Hepatocyte (in vitro differentiated cells): ENCODE data around the gene BPIFA2. TPM values are rescaled to one million over a fixed set of nuclear protein-coding genes. Genes with fewer than 3 reads are reported as not detected.

ENCODE experiments used
- DNase-seq: peaks from one replicate; pipeline ENCODE4 v3.0.0-alpha.2; 2016; ENCODE audit warnings: low spot score
- H2AFZ ChIP-seq: fragments of 200-600 bp; sonication (generic); 2 replicates; pipeline ENCODE4 v1.6.0; 2016; ENCODE audit warnings: antibody characterized with exemption, mild to moderate bottlenecking
- H3K27ac ChIP-seq: fragments of 200-600 bp; sonication (generic); 2 replicates; pipeline ENCODE4 v1.5.1; 2016; ENCODE audit warnings: mild to moderate bottlenecking
- H3K27me3 ChIP-seq: fragments of 200-600 bp; sonication (generic); 2 replicates; pipeline ENCODE4 v1.6.1; 2016
- H3K36me3 ChIP-seq: fragments of 200-600 bp; sonication (generic); replicated peaks from 2 replicates; pipeline ENCODE4 v1.5.1; 2016; ENCODE audit warnings: low read depth; ENCODE audit not compliant: insufficient read depth
- H3K4me1 ChIP-seq: fragments of 200-600 bp; sonication (generic); 2 replicates; pipeline ENCODE4 v1.5.1; 2016; ENCODE audit warnings: mild to moderate bottlenecking, moderate library complexity; ENCODE audit not compliant: insufficient read depth
- H3K4me2 ChIP-seq: fragments of 200-600 bp; sonication (generic); 2 replicates; pipeline ENCODE4 v1.6.0; 2016
- H3K4me3 ChIP-seq: fragments of 200-600 bp; sonication (generic); 2 replicates; pipeline ENCODE4 v1.5.1; 2016; ENCODE audit warnings: mild to moderate bottlenecking
- H3K79me2 ChIP-seq: fragments of 200-600 bp; sonication (generic); 2 replicates; pipeline ENCODE4 v1.6.0; 2017; ENCODE audit warnings: mild to moderate bottlenecking
- H3K9me2 ChIP-seq: fragments of 200-600 bp; sonication (generic); replicated peaks from 2 replicates; pipeline ENCODE4 v1.6.0; 2017; ENCODE audit warnings: mild to moderate bottlenecking; ENCODE audit not compliant: insufficient read depth
- H3K9me3 ChIP-seq: fragments of 200-600 bp; sonication (generic); 2 replicates; pipeline ENCODE4 v1.5.1; 2016; ENCODE audit warnings: low read depth, mild to moderate bottlenecking
- H4K20me1 ChIP-seq: fragments of 200-600 bp; sonication (generic); 2 replicates; pipeline ENCODE4 v1.6.0; 2016; ENCODE audit warnings: mild to moderate bottlenecking; ENCODE audit not compliant: insufficient read depth, poor library complexity, severe bottlenecking
- CTCF ChIP-seq: fragments of 200-600 bp; sonication (generic); IDR thresholded peaks from 2 replicates; pipeline ENCODE4 v1.5.1; 2016; ENCODE audit warnings: antibody characterized with exemption, mild to moderate bottlenecking; ENCODE audit not compliant: poor library complexity
- EZH2 ChIP-seq: fragments of 200-600 bp; sonication (generic); IDR thresholded peaks from 2 replicates; pipeline ENCODE4 v1.6.1; 2016; ENCODE audit warnings: antibody characterized with exemption, mild to moderate bottlenecking, borderline replicate concordance
- EZH2phosphoT487 ChIP-seq: fragments of 200-600 bp; sonication (generic); IDR thresholded peaks from one replicate; pipeline ENCODE4 v1.6.1; 2018; ENCODE audit warnings: antibody characterized with exemption, mild to moderate bottlenecking, low read depth, moderate library complexity; ENCODE audit not compliant: unreplicated experiment, severe bottlenecking
- WGBS: methylation state at CpG from one replicate; pipeline ENCODE4 v1.1.6; 2016; ENCODE audit warnings: low lambda C conversion rate; ENCODE audit errors: missing lambda C conversion rate; 5-methylcytosine and 5-hydroxymethylcytosine counted together
- polyA plus RNA-seq: library from polyadenylated mRNA; unstranded; fragments of >200 nt; fragmentation: Nextera tagmentation; extraction: Ambion mirVana; gene quantifications from 2 replicates; pipeline ENCODE4 v1.2.1, GENCODE V29; 2016
- total RNA-seq: library from RNA; depleted of rRNA; stranded (reverse); fragments of >200 nt; gene quantifications from 2 replicates; pipeline ENCODE4 v1.2.3, GENCODE V29; 2014

Gene BPIFA2
- total and polyA plus RNA-seq, 2 experiments from 2014 or later, result not detected

- Histone ChIP-seq H3K79me2 (no peaks in the 10 kb centered on the region), H4K20me1 (no peaks in the 10 kb centered on the region), H3K4me1 (no peaks in the 10 kb centered on the region), H3K27me3 (peaks cover 1% of the 10 kb centered on the region), H3K27ac (no peak overlapping the region), H3K9me3 (no peaks in the 10 kb centered on the region), H3K4me3 (no peak overlapping the region), H3K9me2 (no peaks in the 10 kb centered on the region), H2AFZ (no peak overlapping the region), H3K4me2 (no peak overlapping the region), H3K36me3 (no peaks in the 10 kb centered on the region)
- DNase-seq, result no peak
- TF ChIP-seq EZH2 (no peak), CTCF (no peak), EZH2phosphoT487 (no peak)
- 64% methylated on average over 14 of the region's 14 CpGs for WGBS
Measured at GRCh38 chr20:33132513-33133372, 35.2 kb upstream of the BPIFA2 start.

GRCh38 chr20:33133373-33133941 lies 34.5 kb upstream of the BPIFA2 start:
- no peaks in the 10 kb centered on the region for H3K9me2 ChIP-seq
- H3K4me2 ChIP-seq, result no peak overlapping the region
- no peaks in the 10 kb centered on the region for H4K20me1 ChIP-seq
- H3K9me3 ChIP-seq, result no peaks in the 10 kb centered on the region
- no peak for DNase-seq
- no peaks in the 10 kb centered on the region for H3K27me3 ChIP-seq
- no peaks in the 10 kb centered on the region for H3K36me3 ChIP-seq
- no peak overlapping the region for H3K27ac ChIP-seq
- no peaks in the 10 kb centered on the region for H3K4me1 ChIP-seq
- TF ChIP-seq EZH2phosphoT487 (no peak), CTCF (no peak), EZH2 (no peak)
- no peak overlapping the region for H2AFZ ChIP-seq
- H3K4me3 ChIP-seq, result no peak overlapping the region
- 91% methylated on average over 11 of the region's 11 CpGs for WGBS
- H3K79me2 ChIP-seq, result no peaks in the 10 kb centered on the region

- no peak for TF ChIP-seq CTCF
- no peak for TF ChIP-seq EZH2
- TF ChIP-seq EZH2phosphoT487, result no peak
- DNase-seq, result no peak
- no peaks in the 10 kb centered on the region for H3K4me1 ChIP-seq
- no peaks in the 10 kb centered on the region for H3K36me3 ChIP-seq
- H3K9me2 ChIP-seq, result no peaks in the 10 kb centered on the region
- H3K79me2 ChIP-seq, result no peaks in the 10 kb centered on the region
- H3K4me2 ChIP-seq, result no peak overlapping the region
- H3K27me3 ChIP-seq, result peaks cover 12% of the 10 kb centered on the region
- no peak overlapping the region for H3K4me3 ChIP-seq
- H3K27ac ChIP-seq, result no peak overlapping the region
- no peak overlapping the region for H2AFZ ChIP-seq
- 81% methylated on average over 3 of the region's 3 CpGs for WGBS
- H4K20me1 ChIP-seq, result no peaks in the 10 kb centered on the region
- H3K9me3 ChIP-seq, result no peaks in the 10 kb centered on the region
Measured at GRCh38 chr20:33137195-33137594, 30.8 kb upstream of the BPIFA2 start.
